ENCODE data around the gene GAD2. TPM values are rescaled to one million over a fixed set of nuclear protein-coding genes. Genes with fewer than 3 reads are reported as not detected.

Gene GAD2
- total RNA-seq, 2 experiments from 2014 or later: not detected

DNA sequence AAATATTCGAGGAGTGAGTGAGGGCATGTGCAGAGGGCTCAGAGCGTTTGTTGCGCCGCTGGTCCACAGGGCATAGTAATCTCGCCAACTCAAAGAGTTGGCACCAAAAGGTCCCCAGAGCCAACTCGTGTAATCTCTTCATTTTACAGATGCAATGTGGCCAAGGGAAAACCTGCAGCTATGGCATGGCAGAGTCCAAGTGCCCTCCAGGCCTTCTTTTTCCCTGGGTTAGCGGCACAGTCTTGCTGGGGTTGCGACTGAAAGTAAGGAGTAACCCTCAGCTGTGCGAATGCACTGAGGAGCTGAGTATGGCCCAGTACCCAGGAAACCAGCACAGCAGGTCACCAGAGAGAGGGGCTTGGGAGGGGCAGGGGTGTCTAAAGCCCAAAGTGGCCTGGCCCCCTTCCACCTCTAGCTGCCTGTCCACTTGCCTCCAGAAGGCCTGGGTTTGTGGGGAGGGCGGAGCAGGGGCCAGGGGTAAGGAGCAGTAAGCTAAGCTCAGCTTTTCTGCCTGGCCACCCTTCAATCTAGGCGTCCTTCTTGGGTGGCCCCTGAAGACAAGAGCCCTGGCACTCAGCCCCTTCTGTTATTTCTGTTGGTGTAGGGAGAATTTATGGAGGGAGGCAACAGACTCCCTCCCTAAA is 3.3 kb upstream of the GAD2 start:
- CTCF ChIA-PET: no interaction called here
- DNase-seq: no peak
- Mint-ChIP-seq H3K27me3 (ENCODE audit: low read depth) (peaks cover 59% of the 10 kb centered on the region), H3K9me3 (no peaks in the 10 kb centered on the region), H3K27ac (no peak overlapping the region), H3K36me3 (ENCODE audit: low read depth) (no peaks in the 10 kb centered on the region), H3K4me3 (no peak overlapping the region), H3K4me1 (ENCODE audit: low read depth) (peaks cover 33% of the 10 kb centered on the region)
- intact Hi-C loops (cut with micrococcal nuclease): loop anchor here (10.0 kb wide), 2 partner anchors 232 to 472 kb away; no protein-coding TSS in a partner anchor

DNA sequence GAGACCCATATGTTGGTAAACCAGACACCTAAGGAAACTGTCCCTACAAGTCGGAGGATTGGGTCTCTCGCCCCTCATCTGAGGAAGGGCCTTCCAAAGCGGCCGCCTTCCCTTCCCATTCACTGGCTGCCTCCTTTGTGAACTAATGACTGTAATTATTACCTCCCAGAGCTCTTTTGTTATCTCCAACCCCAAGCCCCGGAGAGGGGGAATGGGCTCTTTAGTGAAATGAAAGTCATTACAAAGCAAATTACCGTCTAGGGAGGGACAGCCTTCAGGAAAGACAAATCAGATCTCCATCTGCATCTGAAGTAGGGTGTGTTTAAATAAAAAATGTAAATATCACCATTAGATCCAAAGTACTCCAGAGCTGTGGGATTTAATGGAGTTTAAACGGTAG is 2.6 kb upstream of the GAD2 start:
- Mint-ChIP-seq H3K27ac (no peak overlapping the region), H3K36me3 (ENCODE audit: low read depth) (no peaks in the 10 kb centered on the region), H3K9me3 (no peaks in the 10 kb centered on the region), H3K4me1 (ENCODE audit: low read depth) (peaks cover 40% of the 10 kb centered on the region), H3K4me3 (no peak overlapping the region), H3K27me3 (ENCODE audit: low read depth) (peaks cover 66% of the 10 kb centered on the region)
- CTCF ChIA-PET: no interaction called here
- DNase-seq: no peak
- intact Hi-C loops (cut with micrococcal nuclease): loop anchor here (10.0 kb wide), 2 partner anchors 231 to 471 kb away; no protein-coding TSS in a partner anchor

- H3K9me3 Mint-ChIP-seq: no peaks in the 10 kb centered on the region
- no peaks in the 10 kb centered on the region for H3K36me3 Mint-ChIP-seq (ENCODE audit: low read depth)
- no peak overlapping the region for H3K27ac Mint-ChIP-seq
- peak overlapping the region; percentile 40 for H3K4me3 Mint-ChIP-seq
- CTCF ChIA-PET: no interaction called here
- intact Hi-C loops (cut with micrococcal nuclease): loop anchor here (5.0 to 10.0 kb wide), 3 partner anchors 230 to 470 kb away; no protein-coding TSS in a partner anchor
- DNase-seq: no peak
- H3K4me1 Mint-ChIP-seq (ENCODE audit: low read depth): peaks cover 40% of the 10 kb centered on the region
- H3K27me3 Mint-ChIP-seq (ENCODE audit: low read depth): peaks cover 72% of the 10 kb centered on the region
Observed at GRCh38 chr10:26214551-26215395, 1.8 kb upstream of the GAD2 start.

DNA sequence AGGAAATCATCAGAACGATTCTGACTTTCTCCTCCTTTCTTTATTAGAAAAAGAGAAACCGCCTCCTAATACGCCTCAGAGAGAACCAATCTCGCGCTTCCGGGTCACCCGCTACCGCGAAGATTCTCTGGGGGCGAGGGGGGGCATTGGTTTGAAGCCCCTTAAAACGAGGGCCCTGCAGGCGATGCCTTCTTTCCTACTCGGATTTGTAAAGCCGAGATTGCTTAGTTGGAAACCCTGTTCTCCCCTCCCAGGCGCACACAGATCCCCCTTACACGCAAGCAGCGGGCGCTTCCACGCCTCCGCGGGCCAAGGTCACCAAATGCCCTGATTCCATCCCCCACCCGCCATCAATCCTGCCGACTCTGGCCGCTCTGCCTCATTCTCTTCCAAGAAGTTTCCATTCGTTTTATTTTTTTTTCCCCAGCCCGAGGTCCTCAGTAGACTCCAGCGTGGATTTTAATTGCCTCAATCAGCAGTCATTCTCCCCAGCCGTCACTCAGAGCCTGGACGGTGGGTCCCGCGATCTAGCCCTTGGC is 1.1 kb upstream of the GAD2 start:
- H3K9me3 Mint-ChIP-seq: no peaks in the 10 kb centered on the region
- H3K4me1 Mint-ChIP-seq (ENCODE audit: low read depth): peaks cover 40% of the 10 kb centered on the region
- H3K36me3 Mint-ChIP-seq (ENCODE audit: low read depth): no peaks in the 10 kb centered on the region
- peaks cover 79% of the 10 kb centered on the region for H3K27me3 Mint-ChIP-seq (ENCODE audit: low read depth)
- peak overlapping the region; percentile 40 for H3K4me3 Mint-ChIP-seq
- intact Hi-C loops (cut with micrococcal nuclease): loop anchor here (5.0 to 10.0 kb wide), 3 partner anchors 229 to 469 kb away; no protein-coding TSS in a partner anchor
- CTCF ChIA-PET: no interaction called here
- no peak for DNase-seq
- no peak overlapping the region for H3K27ac Mint-ChIP-seq

DNA sequence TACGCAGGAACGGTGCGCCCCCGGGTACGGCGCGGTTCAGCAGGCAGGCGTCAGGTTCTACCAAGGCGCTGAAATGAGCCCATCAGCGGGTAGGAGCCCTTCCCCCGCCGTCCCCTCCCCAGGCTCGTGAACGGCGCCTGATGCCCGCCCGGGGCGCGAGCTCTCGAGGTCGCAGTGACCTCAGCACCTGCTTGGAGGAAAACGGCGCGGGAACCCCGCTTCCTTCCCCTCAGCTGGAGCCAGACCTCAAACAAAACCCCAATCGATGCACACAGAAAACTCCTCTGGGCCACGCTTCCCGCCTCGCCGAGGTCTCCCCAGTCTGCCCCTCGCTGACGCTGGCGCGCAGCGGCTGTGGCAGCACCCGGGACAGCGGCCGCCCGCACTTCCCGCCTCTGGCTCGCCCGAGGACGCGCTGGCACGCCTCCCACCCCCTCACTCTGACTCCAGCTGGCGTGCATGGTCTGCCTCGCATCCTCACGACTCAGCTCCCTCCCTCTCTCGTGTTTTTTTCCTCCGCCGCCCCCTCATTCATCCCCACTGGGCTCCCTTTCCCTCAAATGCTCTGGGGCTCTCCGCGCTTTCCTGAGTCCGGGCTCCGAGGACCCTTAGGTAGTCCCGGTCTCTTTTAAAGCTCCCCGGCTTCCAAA is 514 bp upstream of the GAD2 start:
- peak overlapping the region; percentile 40 for H3K4me3 Mint-ChIP-seq
- H3K27ac Mint-ChIP-seq: no peak overlapping the region
- intact Hi-C loops (cut with micrococcal nuclease): loop anchor here (2.0 to 10.0 kb wide), 4 partner anchors 229 to 469 kb away; no protein-coding TSS in a partner anchor
- no peaks in the 10 kb centered on the region for H3K9me3 Mint-ChIP-seq
- peak; percentile 71 for DNase-seq
- no peaks in the 10 kb centered on the region for H3K36me3 Mint-ChIP-seq (ENCODE audit: low read depth)
- CTCF ChIA-PET: no interaction called here
- H3K4me1 Mint-ChIP-seq (ENCODE audit: low read depth): peaks cover 40% of the 10 kb centered on the region
- H3K27me3 Mint-ChIP-seq (ENCODE audit: low read depth): peaks cover 85% of the 10 kb centered on the region

- Mint-ChIP-seq H3K27me3 (ENCODE audit: low read depth) (peaks cover 88% of the 10 kb centered on the region), H3K36me3 (ENCODE audit: low read depth) (no peaks in the 10 kb centered on the region), H3K27ac (no peak overlapping the region), H3K4me1 (ENCODE audit: low read depth) (peaks cover 40% of the 10 kb centered on the region), H3K4me3 (peak overlapping the region; percentile 54), H3K9me3 (no peaks in the 10 kb centered on the region)
- CTCF ChIA-PET: no interaction called here
- intact Hi-C loops (cut with micrococcal nuclease): loop anchor here (2.0 to 10.0 kb wide), 4 partner anchors 227 to 467 kb away; no protein-coding TSS in a partner anchor
- DNase-seq: no peak
Observed at GRCh38 chr10:26217396-26218086, 967 bp downstream of the GAD2 start.

DNA sequence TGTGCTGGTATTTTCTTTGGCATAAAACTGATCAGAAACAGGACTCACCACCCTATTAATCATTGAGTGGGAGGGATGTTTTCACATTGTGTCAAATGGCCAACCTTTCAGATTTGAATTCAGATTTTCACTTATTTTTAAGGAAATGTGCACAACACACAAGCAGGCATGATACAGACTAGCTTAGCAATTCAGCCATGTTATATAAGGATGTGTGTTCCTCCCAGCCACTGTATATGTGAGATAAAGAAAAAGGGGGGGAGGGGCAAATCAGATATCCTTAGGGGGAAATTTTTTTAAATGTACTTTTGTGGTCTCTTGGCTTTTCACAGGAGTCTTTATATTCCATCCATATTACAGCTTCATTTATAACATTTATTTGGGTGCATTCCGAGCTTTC is 3.1 kb downstream of the GAD2 start:
- peaks cover 37% of the 10 kb centered on the region for H3K4me1 Mint-ChIP-seq (ENCODE audit: low read depth)
- no peaks in the 10 kb centered on the region for H3K9me3 Mint-ChIP-seq
- no peaks in the 10 kb centered on the region for H3K36me3 Mint-ChIP-seq (ENCODE audit: low read depth)
- H3K27me3 Mint-ChIP-seq (ENCODE audit: low read depth): peaks cover 81% of the 10 kb centered on the region
- no peak overlapping the region for H3K4me3 Mint-ChIP-seq
- CTCF ChIA-PET: interaction anchor here (0.5 kb wide), 1 partner anchor 507 kb away, joined by 3 read pairs; no protein-coding TSS in a partner anchor
- DNase-seq: no peak
- intact Hi-C loops (cut with micrococcal nuclease): loop anchor here (5.0 to 10.0 kb wide), 3 partner anchors 225 to 465 kb away; no protein-coding TSS in a partner anchor
- H3K27ac Mint-ChIP-seq: no peak overlapping the region

GRCh38 chr10:26220901-26221300 is 4.3 kb downstream of the GAD2 start:
- Mint-ChIP-seq H3K9me3 (no peaks in the 10 kb centered on the region), H3K4me3 (no peak overlapping the region), H3K27me3 (ENCODE audit: low read depth) (peaks cover 68% of the 10 kb centered on the region), H3K4me1 (ENCODE audit: low read depth) (peaks cover 25% of the 10 kb centered on the region), H3K27ac (no peak overlapping the region), H3K36me3 (ENCODE audit: low read depth) (no peaks in the 10 kb centered on the region)
- CTCF ChIA-PET: no interaction called here
- intact Hi-C loops (cut with micrococcal nuclease): no loop called here
- no peak for DNase-seq

DNA sequence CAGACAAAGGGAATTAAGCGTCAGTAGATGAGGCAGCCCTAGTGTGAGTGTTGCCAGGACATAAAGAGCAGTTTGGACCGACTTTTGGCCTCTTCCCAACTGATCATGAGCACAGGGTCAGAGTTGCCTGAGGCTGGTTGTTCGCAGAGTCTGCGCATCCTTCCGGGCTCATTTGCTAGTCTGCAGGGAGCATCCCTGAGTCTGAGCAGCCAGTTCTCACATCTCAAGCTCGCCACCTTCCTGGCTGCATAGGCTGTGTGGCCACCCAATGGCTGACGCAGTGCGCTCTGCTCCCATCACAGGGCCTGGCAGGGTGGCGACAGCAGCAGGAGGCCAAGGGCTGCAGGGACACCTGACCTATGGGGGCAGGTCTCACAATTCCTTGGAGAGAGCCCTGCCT is 5.0 kb downstream of the GAD2 start:
- DNase-seq: no peak
- Mint-ChIP-seq H3K36me3 (ENCODE audit: low read depth) (no peaks in the 10 kb centered on the region), H3K4me1 (ENCODE audit: low read depth) (peaks cover 19% of the 10 kb centered on the region), H3K9me3 (no peaks in the 10 kb centered on the region), H3K27me3 (ENCODE audit: low read depth) (peaks cover 63% of the 10 kb centered on the region), H3K4me3 (no peak overlapping the region), H3K27ac (no peak overlapping the region)
- CTCF ChIA-PET: no interaction called here
- intact Hi-C loops (cut with micrococcal nuclease): no loop called here

GRCh38 chr10:26222563-26222962 is 6.0 kb downstream of the GAD2 start:
- Mint-ChIP-seq H3K27me3 (ENCODE audit: low read depth) (peaks cover 53% of the 10 kb centered on the region), H3K4me1 (ENCODE audit: low read depth) (peaks cover 9% of the 10 kb centered on the region), H3K27ac (no peak overlapping the region), H3K9me3 (no peaks in the 10 kb centered on the region), H3K36me3 (ENCODE audit: low read depth) (no peaks in the 10 kb centered on the region), H3K4me3 (no peak overlapping the region)
- no peak for DNase-seq
- CTCF ChIA-PET: no interaction called here
- intact Hi-C loops (cut with micrococcal nuclease): no loop called here

DNA sequence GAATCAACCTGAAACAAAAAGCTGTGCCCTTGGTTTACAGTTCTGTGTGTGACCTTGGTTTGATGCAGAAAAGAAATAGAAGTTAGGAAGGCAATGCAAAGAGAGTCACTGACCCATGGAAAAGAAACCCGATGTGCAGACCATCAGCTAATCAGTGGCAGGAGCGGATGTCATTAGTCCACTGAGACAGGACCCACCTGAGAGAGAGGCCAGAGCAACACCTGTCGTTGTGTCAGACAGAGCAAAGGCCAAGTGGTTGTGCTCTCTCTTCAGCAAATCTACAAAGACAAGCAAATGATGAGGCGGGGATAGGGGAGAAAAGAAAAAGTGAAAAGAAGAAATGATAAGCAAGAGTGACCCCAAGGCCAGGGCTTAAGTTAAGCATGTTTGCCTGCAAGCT is 8.7 kb downstream of the GAD2 start:
- CTCF ChIA-PET: no interaction called here
- Mint-ChIP-seq H3K9me3 (no peaks in the 10 kb centered on the region), H3K36me3 (ENCODE audit: low read depth) (no peaks in the 10 kb centered on the region), H3K27me3 (ENCODE audit: low read depth) (peaks cover 41% of the 10 kb centered on the region), H3K27ac (no peak overlapping the region), H3K4me1 (ENCODE audit: low read depth) (no peaks in the 10 kb centered on the region), H3K4me3 (no peak overlapping the region)
- intact Hi-C loops (cut with micrococcal nuclease): no loop called here
- DNase-seq: no peak

DNA sequence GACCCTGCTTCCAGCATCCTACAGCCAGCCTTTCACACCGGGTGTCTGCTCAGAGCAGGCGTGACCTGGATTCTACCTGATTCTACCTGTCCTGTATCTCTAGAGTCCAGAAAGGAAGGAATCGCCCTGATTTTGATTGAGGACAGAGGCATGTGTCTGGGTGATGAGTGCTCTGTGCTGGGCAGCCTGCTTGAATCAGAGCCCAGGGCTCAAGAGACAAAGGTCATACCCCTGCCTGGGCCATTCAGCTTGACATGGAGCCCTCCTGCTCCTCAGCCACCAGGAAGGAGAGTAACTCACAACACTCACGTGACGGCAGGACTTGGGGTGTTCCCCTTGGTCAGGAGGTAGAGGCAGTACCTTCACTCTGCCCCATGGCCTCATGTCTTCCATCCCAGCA is 11.2 kb downstream of the GAD2 start:
- Mint-ChIP-seq H3K27me3 (ENCODE audit: low read depth) (peaks cover 23% of the 10 kb centered on the region), H3K36me3 (ENCODE audit: low read depth) (no peaks in the 10 kb centered on the region), H3K4me3 (no peak overlapping the region), H3K9me3 (no peaks in the 10 kb centered on the region), H3K4me1 (ENCODE audit: low read depth) (no peaks in the 10 kb centered on the region), H3K27ac (no peak overlapping the region)
- CTCF ChIA-PET: no interaction called here
- DNase-seq: no peak
- intact Hi-C loops (cut with micrococcal nuclease): no loop called here
